HUDEP-2 (cell line): ENCODE results near the gene GFRA1.

ENCODE experiments used
- DNase-seq, 76 experiments: peaks; one replicate each; lab custom pipeline; 2025; ENCODE audit not compliant: unreplicated experiment in 76 of 76; lab: John Stamatoyannopoulos, UW

The GFRA1 gene

DNA sequence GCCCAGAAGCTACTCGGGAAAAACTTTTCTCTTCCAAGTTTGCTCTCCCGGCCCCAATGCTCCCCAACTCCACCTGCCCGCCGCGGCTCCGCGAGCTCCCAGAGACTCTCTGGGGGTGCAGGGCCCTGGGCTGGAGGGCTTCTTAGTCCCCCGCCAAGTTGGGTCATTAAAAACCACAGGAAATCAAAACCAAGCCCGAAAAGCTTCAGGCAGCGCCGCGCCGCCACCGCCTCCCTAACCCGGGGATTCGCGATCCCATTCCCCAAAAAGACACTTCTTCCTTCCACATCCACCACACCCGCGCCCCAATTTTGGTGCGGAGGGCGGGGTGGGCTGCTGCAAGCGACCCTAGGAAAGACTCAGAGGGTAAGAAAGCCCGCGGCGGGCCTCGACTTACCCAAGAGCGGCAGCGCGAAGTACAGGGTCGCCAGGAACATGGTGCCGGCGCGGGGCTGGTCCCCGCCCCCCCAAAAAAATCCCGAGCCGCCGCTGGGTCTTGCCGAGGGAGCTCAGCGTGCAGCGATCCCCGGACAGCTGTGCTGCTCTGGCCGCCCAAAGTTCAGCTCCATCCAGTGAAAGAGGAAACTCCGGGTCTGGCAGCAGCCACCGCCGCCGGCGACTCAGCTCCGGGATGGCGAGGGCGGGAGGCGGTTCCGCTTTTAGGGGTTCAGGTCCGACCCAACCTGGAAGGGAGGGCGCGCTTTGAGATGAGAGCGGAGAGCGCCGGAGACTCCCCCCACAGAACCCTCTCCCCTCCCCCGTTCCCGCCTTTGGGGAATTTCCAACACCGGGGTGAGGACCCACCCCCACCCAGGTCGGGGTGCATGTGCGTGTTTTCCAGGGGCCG is 1.2 kb downstream of the GFRA1 start:
- no peak for DNase-seq

DNA sequence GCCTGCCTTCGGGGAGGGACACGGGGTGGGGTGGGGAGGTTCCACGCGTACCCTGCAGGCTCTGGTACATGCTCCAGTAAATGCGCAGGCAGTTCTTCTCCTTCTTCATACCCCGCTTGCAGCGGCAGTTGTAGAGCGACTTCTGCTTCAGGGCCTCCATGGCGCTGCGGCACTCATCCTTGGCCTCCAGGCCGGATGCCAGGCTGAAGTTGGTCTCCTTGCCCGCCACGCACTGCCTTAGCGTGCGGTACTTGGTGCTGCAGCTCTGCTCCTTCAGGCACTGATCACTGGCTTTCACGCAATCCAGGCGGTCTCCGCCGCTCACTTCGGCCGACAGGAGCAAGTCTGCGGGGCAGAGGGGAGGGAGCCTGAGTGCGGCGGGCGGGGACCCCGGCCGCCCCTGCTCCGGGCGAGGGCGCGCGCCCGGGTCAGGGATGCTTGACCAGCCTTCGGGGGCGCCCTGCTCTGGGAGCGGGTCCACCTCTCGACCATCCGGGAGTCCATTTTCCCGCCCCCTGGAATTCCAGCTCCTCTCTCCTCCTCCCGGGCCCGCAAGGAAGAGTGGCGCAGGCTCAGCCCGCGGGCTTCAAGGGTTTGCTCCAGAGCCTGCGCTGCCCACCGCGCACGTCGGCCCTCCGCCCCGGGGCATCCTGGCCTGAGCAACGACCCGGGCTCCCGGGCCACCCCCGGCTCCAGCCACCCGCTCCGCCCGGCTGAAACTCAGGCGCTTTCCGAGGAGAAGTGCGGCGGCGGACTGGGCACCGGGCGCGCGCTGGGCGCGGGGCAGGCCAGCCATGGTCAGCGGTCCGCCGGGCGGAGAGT is 2.0 kb downstream of the GFRA1 start:
- DNase-seq = no peak

DNA sequence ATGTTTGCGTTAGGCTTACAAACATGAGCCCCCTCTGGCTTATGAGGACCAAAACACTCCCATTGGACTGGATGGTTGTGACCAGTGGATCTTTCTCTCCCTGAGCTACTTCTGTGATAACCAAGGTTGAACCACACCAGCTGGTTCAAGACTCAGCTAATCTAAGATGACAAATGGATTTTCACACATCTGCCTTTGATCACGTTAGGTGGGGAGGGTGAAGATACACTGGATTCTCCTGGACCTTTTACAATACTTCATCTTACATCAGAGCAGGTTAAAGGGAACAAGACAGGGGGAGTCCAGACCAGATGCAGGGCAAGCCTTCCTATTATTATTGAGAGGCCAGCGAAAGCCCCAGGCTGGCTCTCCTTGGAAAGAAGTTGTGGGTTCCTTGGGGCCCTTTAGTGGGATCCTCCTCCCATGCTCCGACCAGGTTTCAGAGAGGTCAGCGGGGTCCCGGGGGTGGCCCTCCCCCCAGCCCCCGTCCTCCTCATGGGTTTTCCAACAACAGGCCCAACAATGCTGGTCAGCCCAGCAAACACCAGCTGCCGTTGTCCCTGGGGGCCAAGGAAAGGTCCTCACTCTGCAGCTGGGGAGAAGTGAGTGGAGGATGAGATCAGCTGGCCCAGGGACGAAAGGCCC is 2.8 kb downstream of the GFRA1 start:
- DNase-seq = no peak

DNA sequence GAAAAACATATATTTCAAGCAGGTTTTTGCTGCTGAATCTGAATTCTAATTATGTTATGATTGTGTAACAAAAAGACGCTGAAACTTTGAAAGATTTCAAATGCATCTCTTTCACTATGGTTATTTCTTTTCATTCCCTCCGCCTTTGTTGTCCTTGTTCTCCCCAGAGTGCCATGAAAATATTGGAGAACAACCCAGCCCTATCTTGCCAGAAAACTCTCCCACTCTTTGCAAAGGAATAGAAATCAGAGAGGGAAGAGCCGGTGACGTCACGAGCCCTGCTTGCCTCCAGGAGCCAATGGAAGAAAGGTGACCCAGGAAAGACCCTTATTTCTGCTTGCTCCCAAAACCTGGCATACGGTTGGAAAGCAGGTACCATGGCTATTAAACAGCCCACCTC is 3.4 kb downstream of the GFRA1 start:
- DNase-seq = no peak

DNA sequence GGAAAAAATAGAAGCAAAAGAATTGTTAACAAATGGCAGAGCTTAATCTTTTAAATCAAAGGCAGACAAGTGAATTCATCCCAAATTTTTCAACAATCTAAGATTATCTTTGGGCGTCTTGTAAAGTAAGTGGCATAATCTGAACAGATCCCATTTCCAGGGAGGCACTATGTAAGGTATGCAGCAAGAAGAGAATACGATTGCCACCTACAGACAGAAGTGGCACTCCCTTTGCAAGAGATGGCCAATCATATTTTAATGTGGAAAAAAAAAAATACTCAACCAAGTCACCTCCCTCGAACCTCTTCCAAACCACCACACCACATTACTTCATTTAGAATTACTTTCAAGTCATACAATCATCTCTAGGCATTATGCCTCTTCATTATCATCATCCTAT is 4.0 kb downstream of the GFRA1 start:
- DNase-seq = no peak

DNA sequence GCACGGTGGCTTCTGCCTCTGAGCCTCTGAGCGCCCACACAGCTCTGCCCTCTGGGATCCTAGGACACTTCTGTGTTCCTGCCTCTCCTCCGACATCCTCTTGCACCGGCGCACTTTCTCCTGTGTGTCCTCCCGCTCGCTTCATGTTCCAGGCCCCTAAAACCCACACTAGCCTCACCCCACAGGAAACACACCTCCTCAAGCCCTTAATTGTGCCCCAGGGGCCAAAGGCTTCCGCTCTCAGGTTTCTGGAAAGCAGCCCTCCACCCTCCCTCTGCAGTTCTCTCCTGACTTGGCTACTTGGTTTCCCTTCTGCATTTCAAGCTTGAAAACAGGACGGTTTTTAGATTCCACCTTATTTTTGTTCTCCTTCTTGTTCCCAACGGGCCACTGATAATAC is 7.3 kb downstream of the GFRA1 start:
- no peak for DNase-seq

DNA sequence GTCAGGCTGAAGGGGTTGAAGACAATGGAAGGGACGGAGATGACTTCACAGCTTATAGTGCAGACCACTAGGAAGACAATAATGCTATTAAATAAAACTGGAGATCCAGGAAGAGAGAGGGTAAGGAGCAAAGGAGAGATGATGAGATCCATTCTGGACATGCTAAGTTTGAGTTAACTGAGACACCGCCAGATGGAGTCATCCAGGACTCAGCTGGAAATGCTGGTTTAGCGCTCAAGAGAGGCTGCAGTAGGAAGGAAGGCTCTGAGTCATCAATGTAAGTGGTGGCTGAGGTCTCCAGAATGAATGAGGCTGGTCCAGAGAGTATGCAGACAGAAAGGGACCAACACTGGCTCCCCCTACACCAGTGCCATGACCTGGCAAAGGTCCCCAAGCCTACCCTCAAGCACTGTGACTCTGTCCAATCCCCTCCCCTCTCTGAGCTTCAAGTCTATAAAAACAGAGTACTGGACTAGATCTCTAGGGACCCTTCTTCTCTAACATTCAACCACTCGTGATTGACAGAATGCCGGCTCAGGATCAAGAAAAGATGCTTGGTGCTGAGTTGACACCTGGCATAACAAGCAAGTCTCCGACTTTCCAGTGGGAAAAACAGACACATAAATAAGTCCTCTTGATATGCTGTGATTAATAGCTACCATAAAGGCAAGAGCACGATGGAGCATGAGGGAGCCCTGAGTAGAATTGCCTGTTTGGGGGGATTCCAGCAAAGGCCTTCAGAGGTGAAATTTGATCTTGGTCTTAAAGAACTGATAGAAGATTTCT is 8.9 kb downstream of the GFRA1 start:
- no peak for DNase-seq

DNA sequence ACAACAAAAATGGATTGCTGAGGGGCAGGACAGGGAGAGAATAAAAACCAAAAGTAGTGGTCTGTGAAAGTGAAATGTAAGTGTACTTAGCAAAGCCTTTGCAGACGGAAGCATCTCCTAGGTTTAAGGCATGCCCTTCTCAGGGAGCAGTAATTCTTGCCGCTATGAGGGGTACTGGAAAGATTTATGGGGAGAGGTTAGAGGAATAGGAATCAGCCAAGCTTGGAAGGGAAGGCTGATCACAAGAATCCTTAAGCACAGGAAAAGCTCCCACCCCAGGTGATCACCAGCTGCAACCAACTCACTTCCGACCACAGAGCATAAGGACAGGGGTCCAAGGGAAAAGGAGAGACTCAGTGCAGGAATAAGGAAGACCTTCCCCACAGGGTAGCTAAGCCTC is 10.3 kb downstream of the GFRA1 start:
- DNase-seq = no peak

DNA sequence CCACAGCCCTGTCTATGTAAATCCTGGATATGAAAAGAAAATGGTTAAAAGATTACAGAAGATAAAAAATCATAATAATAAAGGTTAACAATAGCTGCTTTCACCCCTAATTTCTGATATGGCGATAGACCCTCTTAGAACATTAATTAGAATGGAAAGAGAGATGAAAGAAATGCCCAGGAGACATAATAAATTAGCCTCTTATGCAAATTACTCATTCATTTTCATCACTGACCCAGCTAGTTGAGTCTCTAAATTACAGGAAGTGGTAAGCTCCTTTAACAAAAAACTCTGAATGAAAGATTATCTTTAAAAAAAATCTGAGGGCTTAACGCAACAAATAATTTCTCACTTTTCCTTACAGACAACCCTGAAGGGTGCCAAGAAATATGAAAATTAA is 12.4 kb downstream of the GFRA1 start:
- no peak for DNase-seq

DNA sequence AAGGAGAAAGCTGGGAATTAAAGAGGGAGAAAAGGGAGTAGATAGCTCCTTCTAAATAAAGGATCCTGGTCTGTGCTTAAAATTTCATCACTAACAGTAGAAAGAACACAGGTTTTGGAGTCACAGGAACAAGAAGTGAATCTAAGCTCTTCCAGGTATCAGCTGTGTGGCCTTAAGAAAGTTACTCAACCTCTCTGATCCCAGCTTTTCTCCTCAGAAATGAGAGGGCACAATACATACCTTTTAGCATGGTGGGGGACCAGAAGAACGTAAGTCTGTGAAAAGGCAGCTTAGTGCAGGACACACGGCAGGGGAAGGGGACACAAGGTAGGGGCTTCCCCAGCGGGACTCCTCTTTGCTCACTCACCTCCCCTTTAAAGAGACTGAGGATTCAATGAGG is 13.4 kb downstream of the GFRA1 start:
- no peak for DNase-seq

DNA sequence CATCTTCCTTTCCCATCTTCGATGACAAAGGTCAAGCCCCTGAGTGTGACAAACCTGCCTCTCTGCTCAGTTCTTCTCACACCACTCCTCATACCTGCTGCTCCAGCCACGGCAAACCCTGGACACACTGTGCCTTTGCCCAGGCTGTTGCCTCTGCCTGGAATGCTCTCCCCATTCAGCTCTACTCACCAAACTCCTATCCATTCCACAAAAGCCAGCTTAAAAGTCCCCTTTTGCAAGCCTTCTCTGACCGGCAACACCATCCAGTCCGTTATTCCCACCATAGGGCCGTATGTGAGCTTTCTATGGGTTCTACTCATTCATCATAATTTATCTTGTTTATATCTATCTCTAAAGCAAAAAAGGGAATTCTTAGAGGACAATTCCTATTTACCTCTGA is 15.2 kb downstream of the GFRA1 start:
- no peak for DNase-seq

DNA sequence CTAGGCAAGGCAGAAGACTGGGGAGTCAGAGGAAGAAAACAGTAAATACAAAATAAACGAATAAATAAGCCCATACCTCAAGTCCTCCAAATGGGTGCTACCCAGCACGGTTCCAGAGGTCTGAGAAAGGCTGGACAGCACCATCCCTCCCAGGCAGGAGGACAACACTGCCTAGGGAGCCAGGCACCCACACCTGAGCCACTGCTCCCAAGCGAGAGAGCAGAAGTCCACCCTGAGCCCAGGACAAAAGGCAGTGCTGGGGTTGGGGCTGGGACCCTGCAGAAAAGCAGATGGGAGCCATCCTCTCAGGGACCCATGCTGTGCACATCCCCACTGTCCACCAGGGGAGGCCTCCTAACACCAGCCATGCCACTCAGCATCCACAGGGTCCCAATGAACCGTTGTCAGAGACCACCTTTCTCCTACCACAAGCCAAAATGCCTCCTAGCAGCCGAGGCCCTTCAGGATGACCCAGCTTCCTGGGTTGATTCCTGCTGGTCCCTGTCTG is 16.2 kb downstream of the GFRA1 start:
- no peak for DNase-seq

DNA sequence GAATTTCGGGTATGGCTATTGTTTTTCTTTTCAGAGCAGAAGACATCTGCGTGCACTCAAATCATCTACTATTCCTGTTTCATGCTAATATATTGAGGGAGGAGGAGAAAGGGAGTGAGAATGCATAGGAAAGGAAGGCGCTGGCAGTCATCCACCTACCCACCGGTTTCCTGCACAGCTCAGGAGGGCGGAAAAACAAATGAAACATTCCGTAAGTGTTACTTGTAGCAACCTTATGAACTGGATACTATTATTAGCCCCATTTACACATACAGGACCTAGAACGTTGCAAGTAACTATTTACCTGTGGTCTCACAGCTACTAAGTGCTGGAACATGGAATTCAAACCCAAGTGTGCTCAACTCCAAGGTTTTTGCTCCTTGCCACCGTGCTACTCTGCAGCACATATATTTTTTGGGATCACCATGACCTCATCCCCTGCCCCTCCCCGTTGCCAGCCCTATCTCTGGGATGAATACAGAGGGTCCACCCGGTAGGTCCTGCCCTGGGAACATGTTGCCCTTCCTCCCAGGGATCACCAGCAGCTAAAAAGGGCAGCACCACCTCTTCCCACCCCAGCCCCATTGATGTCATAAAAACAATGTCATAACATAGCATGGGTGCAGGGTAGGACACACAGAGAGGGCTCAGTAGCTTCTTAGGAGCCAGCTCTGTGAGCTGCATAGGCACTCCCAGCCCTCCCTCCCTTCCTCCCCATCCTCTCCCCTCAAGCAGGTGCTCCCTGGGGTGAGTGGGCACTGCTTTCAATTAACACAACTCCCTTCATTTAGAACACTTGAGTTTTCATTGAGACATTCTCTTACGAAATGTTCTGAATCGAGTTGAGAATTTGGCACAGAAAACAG is 16.9 kb downstream of the GFRA1 start:
- DNase-seq = no peak

DNA sequence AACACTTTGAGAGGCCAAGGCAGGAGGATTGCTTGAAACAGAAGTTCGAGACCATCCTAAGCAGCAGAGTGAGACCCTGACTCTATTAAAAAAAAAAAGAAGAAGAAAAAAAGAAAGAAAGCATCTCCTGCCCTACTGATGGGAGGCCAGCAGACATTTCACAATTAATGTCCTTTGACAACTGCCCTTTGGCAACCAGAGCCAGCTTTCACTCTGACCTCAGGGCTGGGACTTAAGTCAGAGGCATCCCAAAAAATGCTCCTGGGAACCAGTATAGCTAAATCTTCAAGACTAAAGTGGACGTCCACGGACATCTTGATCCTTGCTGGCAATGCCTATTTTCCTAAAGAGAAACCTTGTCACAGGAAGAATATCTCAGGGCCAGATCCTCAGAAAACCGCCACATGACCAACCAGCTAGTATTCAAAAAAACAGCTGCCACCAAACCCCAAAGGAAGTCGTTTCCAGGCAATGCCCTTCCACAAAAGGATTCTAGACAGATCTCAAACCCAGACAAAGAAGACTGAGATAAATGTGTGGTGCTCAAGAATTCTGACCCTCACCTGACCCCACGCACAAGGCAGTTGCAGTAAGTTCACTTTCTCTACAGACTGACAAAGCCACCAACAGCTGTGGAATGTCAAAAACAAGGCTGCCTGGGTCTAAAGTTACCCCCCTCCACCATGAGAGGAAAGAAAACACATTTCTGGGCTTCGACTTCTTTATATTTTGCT is 18.4 kb downstream of the GFRA1 start:
- DNase-seq = no peak

DNA sequence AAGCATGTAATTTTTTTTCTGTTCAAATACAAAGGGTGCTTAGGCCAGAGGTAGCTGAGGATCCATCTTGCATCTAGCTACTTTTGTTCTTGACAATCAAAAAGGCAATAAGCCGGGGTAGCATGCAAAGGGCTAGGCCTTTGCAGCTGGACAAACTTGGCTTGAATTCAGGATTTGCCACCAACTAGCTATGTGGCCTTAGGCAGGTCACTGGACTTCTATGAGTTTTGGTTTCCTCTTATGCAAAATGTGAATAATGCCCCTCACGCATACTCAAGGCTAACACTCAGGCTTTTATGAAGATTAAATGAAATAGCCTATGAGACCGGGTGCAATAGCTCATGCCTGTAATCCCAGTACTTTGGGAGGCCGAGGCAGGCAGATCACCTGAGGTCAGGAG is 19.3 kb downstream of the GFRA1 start:
- DNase-seq = no peak

DNA sequence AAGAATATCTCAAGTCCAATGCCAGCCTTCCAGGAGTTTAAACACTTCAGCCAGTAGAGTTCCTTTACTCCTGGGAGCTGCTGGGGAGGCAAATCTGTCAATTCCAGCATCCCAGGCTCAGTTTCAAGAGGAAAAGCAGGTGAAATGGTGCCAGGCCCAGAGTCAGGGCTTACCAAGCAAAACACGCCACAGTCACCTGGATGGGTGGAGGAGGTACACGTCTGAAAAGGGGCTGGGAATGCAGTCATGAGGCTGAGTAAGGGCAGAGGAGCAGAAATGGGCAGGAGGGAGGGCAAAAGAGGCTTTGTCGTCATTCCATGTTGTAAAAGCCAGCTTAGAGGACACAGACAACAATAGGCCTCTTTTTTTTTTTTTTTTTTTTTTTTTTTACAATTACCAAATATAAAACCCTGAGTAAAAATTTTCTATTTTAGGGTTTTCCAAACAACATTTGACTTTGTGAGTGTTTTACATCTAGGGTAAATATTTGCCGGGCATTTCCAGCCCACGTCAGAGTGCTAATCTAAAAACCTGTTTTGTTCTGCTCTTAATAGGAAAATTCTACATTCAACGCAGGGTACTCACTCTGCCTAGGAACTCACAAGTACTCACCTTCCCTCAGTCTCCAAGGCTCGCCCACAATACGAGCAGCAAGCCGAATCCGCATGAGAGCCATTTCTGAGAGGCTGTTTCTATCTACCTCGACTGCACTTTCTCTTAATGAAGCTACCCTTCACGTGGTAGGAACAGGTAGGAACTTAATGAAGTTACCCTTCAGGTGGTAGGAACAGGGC is 21.2 kb downstream of the GFRA1 start:
- no peak for DNase-seq

DNA sequence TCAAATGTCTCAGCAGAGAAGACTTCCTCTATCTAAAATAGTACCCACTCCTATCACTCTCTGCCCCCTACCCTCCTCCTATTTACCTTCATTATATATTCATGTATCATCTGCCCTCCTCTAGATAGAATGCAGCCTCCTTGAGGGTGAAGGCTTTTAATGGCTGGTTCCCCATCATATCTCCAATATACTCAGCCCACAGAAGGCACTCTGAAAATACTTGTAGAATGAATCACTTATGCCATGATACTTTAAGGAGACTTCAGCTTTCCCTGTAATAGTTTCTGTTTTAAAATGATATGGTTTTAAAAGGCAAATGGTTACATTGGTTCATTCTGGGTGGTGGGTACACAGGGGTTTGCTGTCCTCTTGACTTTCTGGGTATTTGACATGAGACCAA is 25.3 kb downstream of the GFRA1 start:
- no peak for DNase-seq

DNA sequence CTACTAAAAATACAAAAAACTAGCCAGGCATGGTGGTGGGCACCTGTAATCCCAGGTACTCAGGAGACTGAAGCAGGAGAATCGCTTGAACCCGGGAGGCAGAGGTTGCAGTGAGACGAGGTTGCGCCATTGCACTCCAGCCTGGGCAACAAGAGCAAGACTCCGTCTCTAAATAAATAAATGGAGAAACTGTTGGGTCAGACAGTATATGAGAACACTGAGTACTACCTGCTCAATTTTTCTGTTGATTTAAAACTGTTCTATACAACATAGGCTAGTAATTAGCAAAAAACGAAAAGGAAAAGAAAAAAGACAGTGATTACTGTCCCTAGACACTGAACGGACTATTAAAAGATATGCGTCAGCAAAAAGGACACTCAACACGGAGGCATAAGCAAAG is 26.7 kb downstream of the GFRA1 start:
- DNase-seq = no peak
